SU-DHL-6 (cell line): ENCODE results near the gene DPYSL5.

Source experiments
- H2AFZ ChIP-seq: fragments of 200-600 bp; sonication (generic); 2 replicates; pipeline ENCODE4 v1.6.1; 2014; ENCODE audit warnings: low read depth, mild to moderate bottlenecking, moderate library complexity, mixed read lengths, antibody characterized with exemption, low read length; ENCODE audit not compliant: severe bottlenecking
- H3F3A ChIP-seq: fragments of 200-600 bp; shearing (Covaris generic); 2 replicates; pipeline ENCODE4 v1.6.0; 2016; ENCODE audit warnings: antibody characterized with exemption, mild to moderate bottlenecking; ENCODE audit not compliant: insufficient read depth
- H3K27ac ChIP-seq: fragments of 200-600 bp; sonication (generic); 2 replicates; pipeline ENCODE4 v1.5.1; 2016; ENCODE audit warnings: low read depth, mild to moderate bottlenecking, low read length, moderate library complexity, mixed read lengths
- H3K27me3 ChIP-seq: fragments of 200-600 bp; sonication (generic), shearing (Covaris generic); 2 replicates; pipeline ENCODE4 v1.6.0; 2014; ENCODE audit warnings: mild to moderate bottlenecking, low read length
- H3K36me3 ChIP-seq: fragments of 200-600 bp; sonication (generic); 2 replicates; pipeline ENCODE4 v1.6.1; 2014; ENCODE audit warnings: mild to moderate bottlenecking, low read length, mixed read lengths
- H3K4me2 ChIP-seq: fragments of 300-600, 200-600 bp; shearing (Covaris generic), sonication (generic); 2 replicates; pipeline ENCODE4 v1.6.0; 2014; ENCODE audit warnings: low read length, low read depth, mild to moderate bottlenecking; ENCODE audit not compliant: poor library complexity, severe bottlenecking
- H3K4me3 ChIP-seq: fragments of 200-600 bp; sonication (generic); 2 replicates; pipeline ENCODE4 v1.5.1; 2014; ENCODE audit warnings: antibody characterized with exemption, low read length, mild to moderate bottlenecking, mixed read lengths; ENCODE audit not compliant: insufficient read depth, poor library complexity, severe bottlenecking
- H3K79me2 ChIP-seq: fragments of 200-600 bp; sonication (generic); 2 replicates; pipeline ENCODE4 v1.6.1; 2014; ENCODE audit warnings: mild to moderate bottlenecking, low read length, moderate library complexity; ENCODE audit not compliant: insufficient read depth
- H3K9ac ChIP-seq: fragments of 200-600 bp; sonication (generic); 2 replicates; pipeline ENCODE4 v1.7.0; 2014; ENCODE audit warnings: mild to moderate bottlenecking, low read length
- H3K9me2 ChIP-seq: fragments of 200-600 bp; sonication (generic); replicated peaks from 2 replicates; pipeline ENCODE4 v1.6.1; 2014; ENCODE audit warnings: low read length; ENCODE audit not compliant: insufficient read depth
- H3K9me3 ChIP-seq: fragments of 200-600 bp; sonication (generic); 2 replicates; pipeline ENCODE4 v1.6.1; 2014; ENCODE audit warnings: low read length, mixed read lengths; ENCODE audit not compliant: insufficient read depth
- H4K20me1 ChIP-seq: fragments of 200-600 bp; sonication (generic); 2 replicates; pipeline ENCODE4 v1.6.1; 2014; ENCODE audit warnings: low read depth, mild to moderate bottlenecking, antibody characterized with exemption, low read length, moderate library complexity, mixed read lengths
- CTCF ChIP-seq: fragments of 200-600 bp; sonication (generic); IDR thresholded peaks from one replicate; pipeline ENCODE4 v1.5.1; 2017; ENCODE audit warnings: antibody characterized with exemption, mild to moderate bottlenecking, low read length, moderate library complexity; ENCODE audit not compliant: insufficient read depth, poor library complexity, severe bottlenecking
- EZH2phosphoT487 ChIP-seq: fragments of 200-600 bp; sonication (generic), shearing (Covaris generic); conservative IDR thresholded peaks from 2 replicates; pipeline ENCODE4 v1.6.1; 2018; ENCODE audit warnings: mild to moderate bottlenecking, antibody characterized with exemption, low read length, moderate library complexity, mixed read lengths

DPYSL5 gene

GRCh38 chr2:26986576-26986975 is 138.6 kb downstream of the DPYSL5 start:
- H3F3A ChIP-seq: no peaks in the 10 kb centered on the region
- no peaks in the 10 kb centered on the region for H3K9me2 ChIP-seq
- H3K9me3 ChIP-seq: no peaks in the 10 kb centered on the region
- H3K27ac ChIP-seq: no peak overlapping the region
- H3K9ac ChIP-seq: no peak overlapping the region
- H4K20me1 ChIP-seq: no peaks in the 10 kb centered on the region
- H3K79me2 ChIP-seq: no peaks in the 10 kb centered on the region
- H3K4me2 ChIP-seq: no peak overlapping the region
- TF ChIP-seq CTCF (no peak), EZH2phosphoT487 (no peak)
- H3K36me3 ChIP-seq: no peaks in the 10 kb centered on the region
- no peak overlapping the region for H2AFZ ChIP-seq
- H3K4me3 ChIP-seq: no peak overlapping the region
- H3K27me3 ChIP-seq: no peaks in the 10 kb centered on the region

GRCh38 chr2:26988058-26988860 is 140.3 kb downstream of the DPYSL5 start:
- Histone ChIP-seq H2AFZ (no peak overlapping the region), H4K20me1 (no peaks in the 10 kb centered on the region), H3K27me3 (no peaks in the 10 kb centered on the region), H3K9ac (no peak overlapping the region), H3K9me3 (no peaks in the 10 kb centered on the region), H3K4me2 (no peak overlapping the region), H3F3A (no peaks in the 10 kb centered on the region), H3K79me2 (no peaks in the 10 kb centered on the region), H3K36me3 (no peaks in the 10 kb centered on the region), H3K27ac (no peak overlapping the region), H3K9me2 (no peaks in the 10 kb centered on the region), H3K4me3 (no peak overlapping the region)
- no peak for TF ChIP-seq EZH2phosphoT487

DNA sequence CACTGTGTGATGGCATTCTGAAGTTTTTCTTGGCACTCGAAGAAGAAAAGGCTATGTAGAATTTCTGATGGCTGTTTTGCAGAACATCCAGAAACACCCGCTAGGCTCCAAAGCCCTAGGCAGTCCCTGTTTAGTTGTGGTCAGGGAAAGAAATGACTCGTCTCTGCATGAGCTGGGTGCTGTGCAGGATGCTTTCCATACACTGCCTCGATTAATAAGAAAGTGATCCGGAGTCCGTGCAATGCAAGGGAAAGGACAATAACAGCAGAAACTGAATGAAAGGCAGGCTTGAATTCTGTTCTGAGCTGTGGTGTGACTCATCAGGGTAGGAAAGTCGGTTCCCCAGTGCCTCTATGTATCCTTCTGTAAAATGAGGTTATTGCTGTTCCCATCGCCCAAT is 141.2 kb downstream of the DPYSL5 start:
- H3K27me3 ChIP-seq: no peaks in the 10 kb centered on the region
- TF ChIP-seq EZH2phosphoT487 (no peak), CTCF (no peak)
- H3K9me3 ChIP-seq: no peaks in the 10 kb centered on the region
- no peak overlapping the region for H3K4me3 ChIP-seq
- H4K20me1 ChIP-seq: no peaks in the 10 kb centered on the region
- no peaks in the 10 kb centered on the region for H3K9me2 ChIP-seq
- no peak overlapping the region for H3K4me2 ChIP-seq
- no peaks in the 10 kb centered on the region for H3K36me3 ChIP-seq
- no peak overlapping the region for H2AFZ ChIP-seq
- no peaks in the 10 kb centered on the region for H3F3A ChIP-seq
- no peak overlapping the region for H3K9ac ChIP-seq
- no peak overlapping the region for H3K27ac ChIP-seq
- H3K79me2 ChIP-seq: no peaks in the 10 kb centered on the region

- H3K4me2 ChIP-seq: no peak overlapping the region
- H4K20me1 ChIP-seq: no peaks in the 10 kb centered on the region
- H3K27ac ChIP-seq: no peak overlapping the region
- H2AFZ ChIP-seq: no peak overlapping the region
- no peaks in the 10 kb centered on the region for H3K9me2 ChIP-seq
- no peaks in the 10 kb centered on the region for H3K79me2 ChIP-seq
- no peak overlapping the region for H3K4me3 ChIP-seq
- no peak overlapping the region for H3K9ac ChIP-seq
- TF ChIP-seq CTCF (no peak), EZH2phosphoT487 (no peak)
- no peaks in the 10 kb centered on the region for H3F3A ChIP-seq
- H3K9me3 ChIP-seq: no peaks in the 10 kb centered on the region
- no peaks in the 10 kb centered on the region for H3K27me3 ChIP-seq
- no peaks in the 10 kb centered on the region for H3K36me3 ChIP-seq
These were observed 143.8 kb downstream of the DPYSL5 start for GRCh38 chr2:26991717-26992116.
